ENCODE data around the gene RBM8A.

Gene RBM8A

DNA sequence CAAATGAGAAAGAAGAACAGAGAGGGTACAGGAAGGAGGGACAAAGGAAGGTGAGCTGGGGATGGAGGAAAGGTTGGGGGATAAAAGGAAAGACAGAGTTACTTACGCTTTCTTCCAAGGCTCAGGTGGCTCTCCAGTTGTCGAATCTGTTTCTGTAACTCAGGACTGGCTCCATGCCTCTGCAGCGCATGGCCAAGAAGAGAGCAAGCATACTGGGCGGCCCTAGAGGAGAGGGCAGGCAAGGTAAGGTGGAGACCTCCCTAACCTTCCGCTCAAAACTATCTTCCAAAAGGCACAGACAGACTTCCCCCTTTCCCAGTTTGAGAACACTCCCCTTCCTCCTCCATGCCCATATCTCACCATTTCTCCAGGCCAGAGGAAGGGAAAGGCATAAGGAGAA is 9.7 kb downstream of the RBM8A start (continued):
- TF ChIP-seq CSRNP3 (CRISPR knock-in tag; IDR thresholded peaks at IDR 0.05): no peak
- no peak for TF ChIP-seq CSDC2 (CRISPR knock-in tag; IDR thresholded peaks at IDR 0.05)
- no peak for TF ChIP-seq ZFP3 (CRISPR knock-in tag; IDR thresholded peaks at IDR 0.05)
- TF ChIP-seq RARB (CRISPR knock-in tag; IDR thresholded peaks at IDR 0.05): no peak
- TF ChIP-seq ZNF70 (CRISPR knock-in tag; IDR thresholded peaks at IDR 0.05): no peak
- TF ChIP-seq, protein P1, sequence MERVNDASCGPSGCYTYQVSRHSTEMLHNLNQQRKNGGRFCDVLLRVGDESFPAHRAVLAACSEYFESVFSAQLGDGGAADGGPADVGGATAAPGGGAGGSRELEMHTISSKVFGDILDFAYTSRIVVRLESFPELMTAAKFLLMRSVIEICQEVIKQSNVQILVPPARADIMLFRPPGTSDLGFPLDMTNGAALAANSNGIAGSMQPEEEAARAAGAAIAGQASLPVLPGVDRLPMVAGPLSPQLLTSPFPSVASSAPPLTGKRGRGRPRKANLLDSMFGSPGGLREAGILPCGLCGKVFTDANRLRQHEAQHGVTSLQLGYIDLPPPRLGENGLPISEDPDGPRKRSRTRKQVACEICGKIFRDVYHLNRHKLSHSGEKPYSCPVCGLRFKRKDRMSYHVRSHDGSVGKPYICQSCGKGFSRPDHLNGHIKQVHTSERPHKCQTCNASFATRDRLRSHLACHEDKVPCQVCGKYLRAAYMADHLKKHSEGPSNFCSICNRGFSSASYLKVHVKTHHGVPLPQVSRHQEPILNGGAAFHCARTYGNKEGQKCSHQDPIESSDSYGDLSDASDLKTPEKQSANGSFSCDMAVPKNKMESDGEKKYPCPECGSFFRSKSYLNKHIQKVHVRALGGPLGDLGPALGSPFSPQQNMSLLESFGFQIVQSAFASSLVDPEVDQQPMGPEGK (CRISPR knock-in tag; IDR thresholded peaks at IDR 0.05; ENCODE audit: borderline replicate concordance): no peak
- no peak for TF ChIP-seq ISL1 (CRISPR knock-in tag; IDR thresholded peaks at IDR 0.05)
- TF ChIP-seq, protein P2, sequence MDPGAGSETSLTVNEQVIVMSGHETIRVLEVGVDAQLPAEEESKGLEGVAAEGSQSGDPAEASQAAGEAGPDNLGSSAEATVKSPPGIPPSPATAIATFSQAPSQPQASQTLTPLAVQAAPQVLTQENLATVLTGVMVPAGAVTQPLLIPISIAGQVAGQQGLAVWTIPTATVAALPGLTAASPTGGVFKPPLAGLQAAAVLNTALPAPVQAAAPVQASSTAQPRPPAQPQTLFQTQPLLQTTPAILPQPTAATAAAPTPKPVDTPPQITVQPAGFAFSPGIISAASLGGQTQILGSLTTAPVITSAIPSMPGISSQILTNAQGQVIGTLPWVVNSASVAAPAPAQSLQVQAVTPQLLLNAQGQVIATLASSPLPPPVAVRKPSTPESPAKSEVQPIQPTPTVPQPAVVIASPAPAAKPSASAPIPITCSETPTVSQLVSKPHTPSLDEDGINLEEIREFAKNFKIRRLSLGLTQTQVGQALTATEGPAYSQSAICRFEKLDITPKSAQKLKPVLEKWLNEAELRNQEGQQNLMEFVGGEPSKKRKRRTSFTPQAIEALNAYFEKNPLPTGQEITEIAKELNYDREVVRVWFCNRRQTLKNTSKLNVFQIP (CRISPR knock-in tag; IDR thresholded peaks at IDR 0.05; ENCODE audit: borderline replicate concordance, low read depth): no peak
- TF ChIP-seq BACH2 (CRISPR knock-in tag; IDR thresholded peaks at IDR 0.05; ENCODE audit: borderline replicate concordance): no peak
- TF ChIP-seq ZNF565 (CRISPR knock-in tag; conservative IDR thresholded peaks at IDR 0.05; ENCODE audit: low read depth): no peak
- no peak for TF ChIP-seq PPARA (CRISPR knock-in tag; IDR thresholded peaks at IDR 0.05; ENCODE audit: borderline replicate concordance)

- ATAC-seq: no peak
- TF ChIP-seq, protein P1 (CRISPR knock-in tag; IDR thresholded peaks at IDR 0.05; ENCODE audit: borderline replicate concordance): no peak
- TF ChIP-seq, protein P2 (CRISPR knock-in tag; IDR thresholded peaks at IDR 0.05; ENCODE audit: borderline replicate concordance, low read depth): no peak
- TF ChIP-seq OSR1 (CRISPR knock-in tag; IDR thresholded peaks at IDR 0.05): no peak
- no peak for TF ChIP-seq CSDC2 (CRISPR knock-in tag; IDR thresholded peaks at IDR 0.05)
- no peak for TF ChIP-seq ZFP3 (CRISPR knock-in tag; IDR thresholded peaks at IDR 0.05)
- TF ChIP-seq TOX (CRISPR knock-in tag; IDR thresholded peaks at IDR 0.05; ENCODE audit: borderline replicate concordance): no peak
- no peak for TF ChIP-seq ZNF70 (CRISPR knock-in tag; IDR thresholded peaks at IDR 0.05)
- no peak for TF ChIP-seq SNAI2 (CRISPR knock-in tag; IDR thresholded peaks at IDR 0.05)
- TF ChIP-seq, protein P3, sequence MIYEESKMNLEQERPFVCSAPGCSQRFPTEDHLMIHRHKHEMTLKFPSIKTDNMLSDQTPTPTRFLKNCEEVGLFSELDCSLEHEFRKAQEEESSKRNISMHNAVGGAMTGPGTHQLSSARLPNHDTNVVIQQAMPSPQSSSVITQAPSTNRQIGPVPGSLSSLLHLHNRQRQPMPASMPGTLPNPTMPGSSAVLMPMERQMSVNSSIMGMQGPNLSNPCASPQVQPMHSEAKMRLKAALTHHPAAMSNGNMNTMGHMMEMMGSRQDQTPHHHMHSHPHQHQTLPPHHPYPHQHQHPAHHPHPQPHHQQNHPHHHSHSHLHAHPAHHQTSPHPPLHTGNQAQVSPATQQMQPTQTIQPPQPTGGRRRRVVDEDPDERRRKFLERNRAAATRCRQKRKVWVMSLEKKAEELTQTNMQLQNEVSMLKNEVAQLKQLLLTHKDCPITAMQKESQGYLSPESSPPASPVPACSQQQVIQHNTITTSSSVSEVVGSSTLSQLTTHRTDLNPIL (CRISPR knock-in tag; IDR thresholded peaks at IDR 0.05; ENCODE audit: low read depth): no peak
- no peak for TF ChIP-seq ZC3H10 (CRISPR knock-in tag; IDR thresholded peaks at IDR 0.05)
- no peak for TF ChIP-seq TSHZ2 (CRISPR knock-in tag; IDR thresholded peaks at IDR 0.05)
- TF ChIP-seq ISL1 (CRISPR knock-in tag; IDR thresholded peaks at IDR 0.05): no peak
Measured at GRCh38 chr1:145916745-145917144, 10.5 kb downstream of the RBM8A start.

Measured in SK-N-SH treated with all-trans-retinoic acid at 6 μM for 48 hours (cell line).